OCI-LY1 (cell line): Measurements from ENCODE around the gene HOXD9.

Experiments used
- H2AFZ ChIP-seq: fragments of 200-600 bp; sonication (generic), shearing (Covaris generic); 2 replicates; pipeline ENCODE4 v1.6.0; 2014; ENCODE audit warnings: antibody characterized with exemption, mild to moderate bottlenecking, low read length
- H3F3A ChIP-seq: fragments of 200-600 bp; sonication (generic), shearing (Covaris generic); 2 replicates; pipeline ENCODE4 v1.6.0; 2014; ENCODE audit warnings: mild to moderate bottlenecking, antibody characterized with exemption, low read length, moderate library complexity; ENCODE audit not compliant: insufficient read depth
- H3K27ac ChIP-seq: fragments of 200-600 bp; sonication (generic); 2 replicates; pipeline ENCODE4 v1.5.1; 2014; ENCODE audit warnings: low read length, mixed run types, mild to moderate bottlenecking, low read depth; ENCODE audit not compliant: poor library complexity, severe bottlenecking
- H3K27me3 ChIP-seq: fragments of 200-600 bp; sonication (generic); 2 replicates; pipeline ENCODE4 v1.6.0; 2014; ENCODE audit warnings: antibody characterized with exemption, mild to moderate bottlenecking, low read length, moderate library complexity; ENCODE audit not compliant: insufficient read depth
- H3K36me3 ChIP-seq: fragments of 200-600 bp; sonication (generic); 2 replicates; pipeline ENCODE4 v1.6.1; 2014; ENCODE audit warnings: mild to moderate bottlenecking, antibody characterized with exemption, low read length, moderate library complexity, mixed read lengths; ENCODE audit not compliant: insufficient read depth
- H3K4me1 ChIP-seq: fragments of 200-600 bp; sonication (generic); 2 replicates; pipeline ENCODE4 v1.5.1; 2014; ENCODE audit warnings: mild to moderate bottlenecking, low read length, moderate library complexity; ENCODE audit not compliant: insufficient read depth, severe bottlenecking
- H3K4me2 ChIP-seq: fragments of 200-600 bp; sonication (generic), shearing (Covaris generic); 2 replicates; pipeline ENCODE4 v1.6.1; 2014; ENCODE audit warnings: low read length
- H3K4me3 ChIP-seq: fragments of 200-600 bp; sonication (generic); 2 replicates; pipeline ENCODE4 v1.5.1; 2014; ENCODE audit warnings: low read length, low read depth, mild to moderate bottlenecking, mixed read lengths; ENCODE audit not compliant: poor library complexity, severe bottlenecking
- H3K79me2 ChIP-seq: fragments of 200-600 bp; shearing (Covaris generic); 2 replicates; pipeline ENCODE4 v1.6.1; 2016; ENCODE audit warnings: mixed run types, low read length, mixed read lengths; ENCODE audit not compliant: insufficient read depth
- H3K9ac ChIP-seq: fragments of 200-600 bp; sonication (generic), shearing (Covaris generic); 2 replicates; pipeline ENCODE4 v1.6.1; 2014; ENCODE audit warnings: mild to moderate bottlenecking, low read length, mixed read lengths
- H3K9me2 ChIP-seq: fragments of 200-600 bp; sonication (generic), shearing (Covaris generic); 2 replicates; pipeline ENCODE4 v1.6.1; 2014; ENCODE audit warnings: low read depth, mild to moderate bottlenecking, low read length, mixed read lengths
- H3K9me3 ChIP-seq: fragments of 200-600 bp; shearing (Covaris generic); 2 replicates; pipeline ENCODE4 v1.6.1; 2014; ENCODE audit warnings: low read length, mixed read lengths
- H4K20me1 ChIP-seq: fragments of 200-600 bp; sonication (generic), shearing (Covaris generic); 2 replicates; pipeline ENCODE4 v1.6.0; 2016; ENCODE audit warnings: mild to moderate bottlenecking, low read length; ENCODE audit not compliant: insufficient read depth
- CTCF ChIP-seq: fragments of 200-600 bp; sonication (generic), shearing (Covaris generic); IDR thresholded peaks from 2 replicates; pipeline ENCODE4 v1.5.1; 2017; ENCODE audit warnings: mild to moderate bottlenecking, antibody characterized with exemption, low read length, moderate library complexity, mixed read lengths
- EZH2 ChIP-seq: fragments of 200-600 bp; sonication (generic), shearing (Covaris generic); IDR thresholded peaks from 2 replicates; pipeline ENCODE4 v1.8.0; 2017; ENCODE audit warnings: borderline replicate concordance, mixed run types, mild to moderate bottlenecking, antibody characterized with exemption, low read length, moderate library complexity, mixed read lengths

HOXD9 gene

GRCh38 chr2:176161825-176162626, 39.5 kb downstream of the HOXD9 start:
- Histone ChIP-seq H3K27ac (no peak overlapping the region), H3K9me3 (no peaks in the 10 kb centered on the region), H3K9me2 (no peaks in the 10 kb centered on the region), H3K79me2 (no peaks in the 10 kb centered on the region), H3K27me3 (peaks cover 5% of the 10 kb centered on the region; the same call in 1 of the 2 replicates), H4K20me1 (no peaks in the 10 kb centered on the region), H3K4me3 (no peak overlapping the region), H3K36me3 (no peaks in the 10 kb centered on the region), H3K4me2 (no peak overlapping the region), H3F3A (no peaks in the 10 kb centered on the region), H3K4me1 (no peaks in the 10 kb centered on the region), H3K9ac (no peak overlapping the region), H2AFZ (no peak overlapping the region)
- TF ChIP-seq EZH2: no peak
- no peak for TF ChIP-seq CTCF

DNA sequence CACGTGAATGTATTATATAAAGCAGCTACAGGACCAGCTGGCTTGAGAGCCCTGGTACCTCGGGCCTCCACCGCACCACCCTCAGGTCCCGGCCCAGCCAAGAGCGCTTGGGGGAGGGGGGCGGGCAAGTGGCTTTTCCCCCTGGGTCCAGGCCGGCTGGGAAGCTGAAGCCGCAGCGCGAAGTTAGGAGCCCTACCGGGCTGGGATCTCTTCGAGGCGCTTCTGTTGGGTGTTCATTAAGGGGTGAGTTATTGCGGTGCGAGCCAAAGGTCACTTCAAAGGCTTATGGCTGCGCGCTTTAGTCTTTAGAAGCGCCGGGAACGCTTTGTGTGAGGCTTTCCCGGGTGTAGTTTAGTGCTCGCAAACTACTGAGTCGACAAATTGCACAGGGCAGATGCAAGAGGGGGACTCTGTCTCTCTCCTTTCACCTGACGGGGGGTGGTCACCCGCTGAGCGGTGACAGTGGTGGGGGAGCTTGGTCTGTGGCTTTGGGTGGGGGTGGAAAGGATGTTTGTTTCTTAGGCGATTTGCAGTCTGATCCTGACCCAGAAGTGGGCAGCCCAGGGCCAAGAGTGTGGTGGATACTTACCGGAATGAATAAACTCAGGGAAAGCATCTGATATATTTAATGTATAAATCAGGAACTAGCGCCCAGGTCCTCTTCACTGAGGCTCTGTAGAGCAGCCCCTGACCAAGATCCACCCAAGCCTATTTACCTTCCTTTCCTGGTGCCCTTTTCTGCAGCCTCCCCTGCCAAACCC, 40.6 kb downstream of the HOXD9 start:
- H2AFZ ChIP-seq: no peak overlapping the region

GRCh38 chr2:176163672-176164056, 41.1 kb downstream of the HOXD9 start:
- TF ChIP-seq CTCF (no peak), EZH2 (no peak)
- Histone ChIP-seq H3K9me2 (no peaks in the 10 kb centered on the region), H3K9me3 (no peaks in the 10 kb centered on the region), H3K27me3 (peaks cover 5% of the 10 kb centered on the region; the same call in 1 of the 2 replicates), H3K4me3 (no peak overlapping the region), H3K79me2 (no peaks in the 10 kb centered on the region), H4K20me1 (no peaks in the 10 kb centered on the region), H3K36me3 (no peaks in the 10 kb centered on the region), H3F3A (no peaks in the 10 kb centered on the region), H3K4me2 (no peak overlapping the region), H2AFZ (no peak overlapping the region), H3K27ac (no peak overlapping the region), H3K4me1 (no peaks in the 10 kb centered on the region), H3K9ac (no peak overlapping the region)

More for the DNA sequence above, 40.6 kb downstream of the HOXD9 start:
- Histone ChIP-seq H3K27me3 (peaks cover 5% of the 10 kb centered on the region; the same call in 1 of the 2 replicates), H4K20me1 (no peaks in the 10 kb centered on the region), H3F3A (no peaks in the 10 kb centered on the region), H3K9ac (no peak overlapping the region), H3K36me3 (no peaks in the 10 kb centered on the region), H3K9me2 (no peaks in the 10 kb centered on the region), H3K4me3 (no peak overlapping the region), H3K27ac (no peak overlapping the region), H3K4me2 (no peak overlapping the region), H3K79me2 (no peaks in the 10 kb centered on the region), H3K4me1 (no peaks in the 10 kb centered on the region), H3K9me3 (no peaks in the 10 kb centered on the region)
- no peak for TF ChIP-seq EZH2
- TF ChIP-seq CTCF: no peak
